HG02642 (cell line): ENCODE results near the gene NIPBL.
"Not testable (repeated sequence)": the region's sequence is repeated elsewhere in the genome, so short reads cannot be mapped to it uniquely, and the experiment has no call there.

Experiments
- ATAC-seq: cut with Tn5 transposase; IDR thresholded peaks from one replicate; pipeline ENCODE4 v1.9.1; 2021; ENCODE audit warnings: mild to moderate bottlenecking; ENCODE audit not compliant: unreplicated experiment, poor library complexity

NIPBL gene

DNA sequence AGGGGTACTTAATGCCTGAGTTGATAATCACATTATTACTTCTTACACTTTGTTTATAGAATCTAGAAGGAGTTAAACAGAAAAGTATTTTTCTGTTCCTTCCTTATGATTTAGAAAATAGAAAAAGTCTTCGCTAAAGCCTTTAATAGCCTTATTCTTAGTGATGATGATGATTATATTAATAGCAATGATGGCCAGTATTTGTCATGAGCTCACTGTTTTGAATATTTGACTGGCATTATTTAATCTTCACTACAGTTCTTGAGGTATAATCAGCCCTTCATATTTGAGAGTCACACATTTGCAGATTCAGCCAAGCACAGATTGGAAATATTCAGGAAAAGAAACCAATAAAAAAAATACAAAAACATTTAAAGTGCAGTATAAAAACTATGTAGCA is 23.3 kb downstream of the NIPBL start:
- no peak for ATAC-seq

DNA sequence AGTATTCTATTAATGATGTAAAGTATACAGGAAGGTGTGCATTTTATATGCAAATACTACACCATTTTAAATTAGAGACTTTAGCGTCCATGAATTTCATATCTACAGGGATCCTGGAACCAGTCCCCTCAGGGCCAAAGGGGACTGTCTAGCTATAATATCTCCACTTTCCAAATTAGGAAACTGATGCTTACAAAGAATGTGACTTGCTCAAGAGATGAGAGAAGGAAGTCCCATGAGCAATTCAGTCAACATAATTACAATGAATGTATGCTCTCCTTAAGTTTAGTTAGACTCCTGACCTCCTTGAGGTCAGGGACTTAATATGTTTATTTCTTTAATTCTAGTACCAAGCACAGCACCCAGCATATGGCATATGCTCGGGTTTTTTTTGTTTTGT is 23.7 kb downstream of the NIPBL start:
- no peak for ATAC-seq

DNA sequence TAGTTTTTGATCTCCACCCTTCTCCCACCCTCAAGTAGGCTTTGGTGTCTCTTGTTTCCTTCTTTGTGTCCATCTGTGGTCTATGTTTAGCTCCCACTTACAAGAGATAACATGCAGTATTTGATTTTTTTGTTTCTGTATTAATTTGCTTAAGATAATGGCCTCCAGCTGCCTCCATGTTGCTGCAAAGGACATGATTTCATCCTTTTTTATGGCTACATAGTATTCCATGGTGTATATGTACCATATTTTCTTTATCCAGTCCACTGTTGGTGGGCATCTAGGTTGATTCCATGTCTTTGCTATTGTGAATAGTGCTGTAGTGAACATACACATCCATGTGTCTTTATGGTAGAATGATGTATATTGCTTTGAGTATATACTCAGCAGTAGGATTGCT is 24.5 kb downstream of the NIPBL start:
- not testable (repeated sequence) for ATAC-seq

DNA sequence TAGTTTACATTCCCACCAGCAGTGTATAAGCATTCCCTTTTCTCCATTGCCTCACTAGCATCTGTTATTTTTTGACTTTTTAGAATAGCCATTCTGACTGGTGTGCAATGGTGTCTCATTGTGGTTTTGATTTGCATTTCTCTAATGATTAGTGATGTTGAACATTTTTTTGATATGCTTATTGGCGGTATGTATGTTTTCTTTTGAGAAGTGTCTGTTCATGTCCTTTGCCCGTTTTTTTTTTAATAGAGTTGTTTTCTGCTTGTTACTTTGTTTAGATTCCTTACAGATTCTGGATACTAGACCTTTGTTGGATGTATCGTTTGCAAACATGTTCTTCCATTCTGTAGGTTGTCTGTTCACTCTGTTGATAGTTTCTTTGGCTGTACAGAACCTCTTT is 25.3 kb downstream of the NIPBL start:
- no peak for ATAC-seq

DNA sequence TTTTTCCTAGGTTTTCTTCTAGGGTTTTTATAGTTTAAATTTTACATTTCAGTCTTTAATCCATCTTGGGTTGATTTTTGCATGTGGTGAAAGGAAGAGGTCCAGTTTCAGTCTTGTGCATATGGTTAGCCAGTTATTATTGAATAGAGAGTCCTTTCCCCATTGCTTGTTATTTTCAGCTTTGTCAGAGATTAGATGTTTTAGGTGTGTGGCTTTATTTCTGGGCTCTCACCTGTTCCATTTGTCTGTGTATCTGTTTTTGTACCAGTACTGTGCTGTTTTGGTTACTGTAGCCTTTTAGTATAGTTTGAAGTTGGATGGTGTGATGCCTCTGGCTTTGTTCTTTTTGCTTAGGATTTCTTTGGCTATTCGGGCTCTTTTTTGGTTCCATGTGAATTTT is 25.8 kb downstream of the NIPBL start:
- no peak for ATAC-seq

GRCh38 chr5:36904677-36905076 is 28.1 kb downstream of the NIPBL start:
- ATAC-seq = no peak

- no peak for ATAC-seq
Observed at GRCh38 chr5:36908544-36909260, 32.1 kb downstream of the NIPBL start.

- ATAC-seq = no peak
Observed at GRCh38 chr5:36915653-36916052, 39.1 kb downstream of the NIPBL start.

- ATAC-seq = not testable (repeated sequence)
Observed at GRCh38 chr5:36916614-36917013, 40.0 kb downstream of the NIPBL start.

DNA sequence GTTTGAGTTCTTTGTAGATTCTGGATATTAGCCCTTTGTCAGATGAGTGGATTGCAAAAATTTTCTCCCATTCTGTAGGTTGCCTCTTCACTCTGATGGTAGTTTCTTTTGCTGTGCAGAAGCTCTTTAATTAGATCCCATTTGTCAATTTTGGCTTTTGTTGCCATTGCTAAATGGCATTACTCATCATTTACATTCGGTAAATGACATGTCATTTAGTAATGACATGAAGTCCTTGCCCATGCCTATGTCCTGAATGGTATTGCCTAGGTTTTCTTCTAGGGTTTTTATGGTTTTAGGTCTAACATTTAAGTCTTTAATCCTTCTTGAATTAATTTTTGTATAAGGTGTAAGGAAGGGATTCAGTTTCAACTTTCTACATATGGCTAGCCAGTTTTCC is 40.8 kb downstream of the NIPBL start:
- ATAC-seq = not testable (repeated sequence)

GRCh38 chr5:36919238-36919637 is 42.7 kb downstream of the NIPBL start:
- ATAC-seq = no peak

- ATAC-seq = no peak
Observed at GRCh38 chr5:36919650-36920049, 43.1 kb downstream of the NIPBL start.

- ATAC-seq = no peak
Observed at GRCh38 chr5:36928947-36929346, 52.4 kb downstream of the NIPBL start.

DNA sequence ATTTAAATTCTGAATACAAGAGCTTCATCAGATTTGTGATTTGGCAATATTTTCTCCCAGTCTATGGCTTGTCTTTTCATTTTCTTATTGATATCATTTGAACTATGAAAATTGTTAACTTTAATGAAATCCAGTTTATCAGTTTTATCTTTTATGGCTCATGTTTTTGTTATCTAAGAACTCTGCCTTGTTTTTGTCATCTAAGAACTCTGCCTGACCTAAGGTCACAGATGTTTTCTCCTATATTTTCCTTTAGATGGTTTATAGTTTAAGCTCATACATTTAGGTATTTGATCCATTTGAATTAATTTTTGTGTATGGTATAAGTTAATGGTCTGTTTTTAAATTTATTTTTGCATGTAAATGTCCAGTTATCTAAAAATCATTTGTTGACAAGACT is 52.9 kb downstream of the NIPBL start:
- no peak for ATAC-seq

DNA sequence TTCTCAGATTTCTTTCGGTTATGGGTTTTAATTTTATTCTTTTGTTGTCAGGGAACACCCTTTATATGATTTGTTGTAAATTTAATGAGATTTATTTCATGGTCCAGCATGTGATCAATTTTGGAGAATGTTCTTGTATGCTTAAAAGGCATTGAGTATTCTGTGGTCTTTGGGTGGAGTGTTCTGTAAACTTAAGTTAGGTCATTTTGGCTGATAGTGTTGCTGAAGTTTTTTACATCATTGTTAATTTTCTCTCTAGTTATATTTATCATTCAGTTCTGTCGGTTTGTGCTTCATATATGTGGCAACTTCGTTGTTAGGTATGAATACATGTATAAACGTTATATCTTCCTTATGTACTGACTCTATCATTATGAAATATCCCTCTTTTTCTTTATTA is 55.5 kb downstream of the NIPBL start:
- ATAC-seq = no peak

GRCh38 chr5:36932699-36933098 is 56.1 kb downstream of the NIPBL start:
- ATAC-seq = no peak

DNA sequence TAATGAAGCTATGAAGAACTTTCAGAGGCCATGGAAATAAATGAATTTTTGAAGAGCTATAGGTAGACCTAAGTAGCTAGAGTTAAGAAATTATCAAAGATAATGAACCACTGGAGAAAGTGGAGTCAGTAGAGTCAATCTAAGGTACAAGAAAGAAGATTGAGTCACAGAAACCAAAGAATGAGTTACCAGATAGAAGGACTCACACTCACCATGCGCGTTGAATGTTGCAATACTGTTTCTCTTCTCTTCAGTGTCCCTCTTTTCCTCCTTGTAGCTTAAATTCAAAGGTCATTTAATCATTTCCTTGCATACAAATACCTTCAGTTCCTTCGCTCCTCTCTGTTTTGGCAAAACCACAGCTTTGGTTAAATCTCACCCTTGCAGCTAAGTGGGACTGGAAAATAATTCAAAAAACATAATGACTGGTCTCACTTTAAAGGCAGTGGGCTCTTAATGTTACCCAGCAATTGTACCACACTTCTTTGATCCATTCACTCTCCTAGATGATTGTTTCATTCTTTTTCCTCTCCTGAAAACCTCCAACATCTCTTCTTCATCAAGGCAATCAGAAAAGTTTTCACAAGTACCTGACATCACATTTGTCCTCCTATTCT is 58.3 kb downstream of the NIPBL start:
- ATAC-seq = no peak

- ATAC-seq = no peak
Observed at GRCh38 chr5:36935805-36936204, 59.2 kb downstream of the NIPBL start.

GRCh38 chr5:36936309-36936708 is 59.7 kb downstream of the NIPBL start:
- no peak for ATAC-seq

DNA sequence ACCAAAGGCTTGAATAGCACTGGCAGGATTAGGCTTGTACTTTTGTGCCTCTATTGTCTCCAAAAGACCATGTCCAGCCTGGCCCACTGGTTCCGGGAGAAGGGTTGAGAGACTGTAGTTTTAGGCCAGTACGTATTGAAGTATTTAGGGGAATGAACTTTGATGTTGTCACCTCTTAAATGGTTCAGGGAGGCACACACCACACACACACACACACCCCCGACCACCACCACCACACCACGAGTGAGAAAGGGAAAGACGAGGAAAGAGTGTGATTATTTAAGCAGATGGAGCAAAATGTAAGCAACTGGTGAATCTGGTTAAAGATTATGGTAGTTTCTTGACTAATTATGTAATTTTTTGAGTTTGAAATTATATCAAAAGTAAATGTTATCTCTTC is 61.6 kb downstream of the NIPBL start:
- ATAC-seq = no peak

GRCh38 chr5:36939969-36940858 is 63.6 kb downstream of the NIPBL start:
- no peak for ATAC-seq
